ENCODE data around the gene TAS1R3.

DNA sequence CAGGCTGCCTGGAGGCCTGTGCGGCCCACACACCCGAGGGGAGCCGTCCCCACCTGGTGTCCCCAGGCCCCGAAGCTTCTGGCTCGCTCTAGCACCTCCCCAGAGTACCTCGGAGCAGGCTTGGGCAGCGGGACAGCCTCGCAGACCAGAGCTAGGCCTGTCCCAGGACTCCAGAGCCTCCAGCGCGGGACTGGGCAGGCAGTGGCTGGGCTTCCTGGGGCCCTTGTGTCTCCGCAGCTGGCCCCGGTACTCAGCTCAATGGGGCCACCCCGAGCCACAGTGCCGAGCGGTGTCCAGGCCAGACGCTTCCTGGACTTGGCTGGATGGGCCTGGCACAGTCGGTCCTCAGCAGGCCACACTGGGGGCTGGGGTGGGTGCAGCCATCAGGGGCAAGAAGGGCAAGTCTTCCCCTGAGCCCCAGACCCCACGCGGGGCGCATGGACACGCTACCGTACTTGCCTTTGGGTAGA lies 45.9 kb upstream of the TAS1R3 start:
- TF ChIP-seq POLR2AphosphoS5 (IDR thresholded peaks at IDR 0.05; ENCODE audit: low read depth, low read length) = no peak
- TF ChIP-seq, protein P1, sequence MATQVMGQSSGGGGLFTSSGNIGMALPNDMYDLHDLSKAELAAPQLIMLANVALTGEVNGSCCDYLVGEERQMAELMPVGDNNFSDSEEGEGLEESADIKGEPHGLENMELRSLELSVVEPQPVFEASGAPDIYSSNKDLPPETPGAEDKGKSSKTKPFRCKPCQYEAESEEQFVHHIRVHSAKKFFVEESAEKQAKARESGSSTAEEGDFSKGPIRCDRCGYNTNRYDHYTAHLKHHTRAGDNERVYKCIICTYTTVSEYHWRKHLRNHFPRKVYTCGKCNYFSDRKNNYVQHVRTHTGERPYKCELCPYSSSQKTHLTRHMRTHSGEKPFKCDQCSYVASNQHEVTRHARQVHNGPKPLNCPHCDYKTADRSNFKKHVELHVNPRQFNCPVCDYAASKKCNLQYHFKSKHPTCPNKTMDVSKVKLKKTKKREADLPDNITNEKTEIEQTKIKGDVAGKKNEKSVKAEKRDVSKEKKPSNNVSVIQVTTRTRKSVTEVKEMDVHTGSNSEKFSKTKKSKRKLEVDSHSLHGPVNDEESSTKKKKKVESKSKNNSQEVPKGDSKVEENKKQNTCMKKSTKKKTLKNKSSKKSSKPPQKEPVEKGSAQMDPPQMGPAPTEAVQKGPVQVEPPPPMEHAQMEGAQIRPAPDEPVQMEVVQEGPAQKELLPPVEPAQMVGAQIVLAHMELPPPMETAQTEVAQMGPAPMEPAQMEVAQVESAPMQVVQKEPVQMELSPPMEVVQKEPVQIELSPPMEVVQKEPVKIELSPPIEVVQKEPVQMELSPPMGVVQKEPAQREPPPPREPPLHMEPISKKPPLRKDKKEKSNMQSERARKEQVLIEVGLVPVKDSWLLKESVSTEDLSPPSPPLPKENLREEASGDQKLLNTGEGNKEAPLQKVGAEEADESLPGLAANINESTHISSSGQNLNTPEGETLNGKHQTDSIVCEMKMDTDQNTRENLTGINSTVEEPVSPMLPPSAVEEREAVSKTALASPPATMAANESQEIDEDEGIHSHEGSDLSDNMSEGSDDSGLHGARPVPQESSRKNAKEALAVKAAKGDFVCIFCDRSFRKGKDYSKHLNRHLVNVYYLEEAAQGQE (IDR thresholded peaks at IDR 0.05; ENCODE audit: insufficient read depth in 1 of 2, low read depth in 2 of 2, low read length in 2 of 2) = no peak
- TF ChIP-seq TAF1 (IDR thresholded peaks at IDR 0.05; ENCODE audit: borderline replicate concordance, insufficient read depth, low read length) = no peak
- no peak for TF ChIP-seq SIN3A (IDR thresholded peaks at IDR 0.05; ENCODE audit: borderline replicate concordance, insufficient read depth, low read length)

Measured in PFSK-1 (cell line).